HFF-Myc (cell line): ENCODE measurements around the gene PPIA.
"Not testable (repeated sequence)": the region's sequence is repeated elsewhere in the genome, so short reads cannot be mapped to it uniquely, and the experiment has no call there.

Experiments used
- DNase-seq: peaks from one replicate; pipeline ENCODE4 v3.0.0-alpha.2; 2011; ENCODE audit warnings: low read depth; ENCODE audit errors: extremely low read depth
- H3K4me3 ChIP-seq: replicated peaks from 2 replicates; pipeline ENCODE4 v1.5.1; 2011; ENCODE audit warnings: low read depth, mild to moderate bottlenecking, control low read depth, low read length
- TF ChIP-seq, protein P1 (sequence below): IDR thresholded peaks from 2 replicates; pipeline ENCODE4 v1.5.1; 2012; ENCODE audit warnings: mild to moderate bottlenecking, low read depth, low read length, control low read depth; ENCODE audit errors: missing control alignments

The PPIA gene

DNA sequence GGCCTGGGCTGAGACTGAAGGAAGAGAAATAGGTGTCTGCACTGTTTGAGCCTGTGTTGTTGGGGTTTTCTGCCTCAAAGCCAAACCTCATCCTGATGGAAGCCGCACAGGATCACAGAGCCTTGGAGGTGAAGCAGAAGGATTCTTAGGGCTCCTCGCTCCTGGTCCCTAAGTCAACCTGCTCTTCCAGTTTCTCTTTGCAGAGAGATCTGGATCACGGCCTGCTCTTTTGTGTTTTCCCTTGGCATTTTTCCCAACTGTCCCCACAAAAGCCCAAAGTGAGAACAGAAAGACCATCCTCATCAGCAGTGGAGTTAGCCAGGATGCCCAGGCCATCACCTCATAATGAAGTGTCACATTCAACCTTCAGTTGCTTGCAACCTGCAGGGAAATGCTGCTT, 20.3 kb upstream of the PPIA start:
- DNase-seq: no peak
- TF ChIP-seq, protein P1, sequence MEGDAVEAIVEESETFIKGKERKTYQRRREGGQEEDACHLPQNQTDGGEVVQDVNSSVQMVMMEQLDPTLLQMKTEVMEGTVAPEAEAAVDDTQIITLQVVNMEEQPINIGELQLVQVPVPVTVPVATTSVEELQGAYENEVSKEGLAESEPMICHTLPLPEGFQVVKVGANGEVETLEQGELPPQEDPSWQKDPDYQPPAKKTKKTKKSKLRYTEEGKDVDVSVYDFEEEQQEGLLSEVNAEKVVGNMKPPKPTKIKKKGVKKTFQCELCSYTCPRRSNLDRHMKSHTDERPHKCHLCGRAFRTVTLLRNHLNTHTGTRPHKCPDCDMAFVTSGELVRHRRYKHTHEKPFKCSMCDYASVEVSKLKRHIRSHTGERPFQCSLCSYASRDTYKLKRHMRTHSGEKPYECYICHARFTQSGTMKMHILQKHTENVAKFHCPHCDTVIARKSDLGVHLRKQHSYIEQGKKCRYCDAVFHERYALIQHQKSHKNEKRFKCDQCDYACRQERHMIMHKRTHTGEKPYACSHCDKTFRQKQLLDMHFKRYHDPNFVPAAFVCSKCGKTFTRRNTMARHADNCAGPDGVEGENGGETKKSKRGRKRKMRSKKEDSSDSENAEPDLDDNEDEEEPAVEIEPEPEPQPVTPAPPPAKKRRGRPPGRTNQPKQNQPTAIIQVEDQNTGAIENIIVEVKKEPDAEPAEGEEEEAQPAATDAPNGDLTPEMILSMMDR: no peak
- H3K4me3 ChIP-seq: no peak overlapping the region

DNA sequence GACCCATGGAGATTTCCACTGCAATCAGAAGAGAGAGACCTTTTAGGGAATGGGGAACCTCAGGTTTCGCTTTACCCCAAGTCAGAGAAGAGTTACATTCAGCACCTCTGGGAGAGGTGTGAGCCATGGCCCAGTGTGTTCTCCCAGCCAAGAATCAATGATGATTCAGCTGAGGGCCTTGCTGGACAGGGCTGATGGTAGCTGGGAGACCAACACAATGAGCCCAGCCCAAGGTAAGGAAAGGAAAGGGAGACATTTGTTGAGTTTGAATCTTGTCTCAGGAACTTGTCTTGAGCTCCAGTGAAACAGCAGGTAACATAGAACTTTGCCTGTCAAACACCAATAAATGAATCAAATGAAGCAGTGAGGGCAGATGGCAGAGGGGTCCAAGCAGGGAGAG, 14.0 kb upstream of the PPIA start:
- TF ChIP-seq, protein P1: no peak
- H3K4me3 ChIP-seq: no peak overlapping the region
- no peak for DNase-seq

DNA sequence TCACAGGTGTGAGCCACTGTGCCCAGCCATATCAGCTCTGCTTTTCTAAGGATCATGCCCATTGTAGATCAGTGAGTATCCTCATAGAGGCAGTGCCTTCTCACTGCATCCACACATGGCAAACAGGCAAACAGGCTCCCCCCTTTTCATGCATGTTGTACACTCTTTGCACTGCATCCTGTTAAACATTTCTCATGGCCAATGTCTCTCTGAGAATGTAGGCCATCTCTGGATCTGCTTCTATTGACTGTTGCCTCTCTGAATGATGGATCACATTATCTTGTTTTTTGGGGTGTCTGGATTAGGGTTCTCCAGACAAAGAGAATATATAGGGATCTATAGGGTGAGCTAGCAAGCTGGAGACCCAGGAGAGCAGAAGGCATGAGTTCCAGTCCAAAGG, 13.1 kb upstream of the PPIA start:
- DNase-seq: no peak
- TF ChIP-seq, protein P1: no peak
- H3K4me3 ChIP-seq: no peak overlapping the region

DNA sequence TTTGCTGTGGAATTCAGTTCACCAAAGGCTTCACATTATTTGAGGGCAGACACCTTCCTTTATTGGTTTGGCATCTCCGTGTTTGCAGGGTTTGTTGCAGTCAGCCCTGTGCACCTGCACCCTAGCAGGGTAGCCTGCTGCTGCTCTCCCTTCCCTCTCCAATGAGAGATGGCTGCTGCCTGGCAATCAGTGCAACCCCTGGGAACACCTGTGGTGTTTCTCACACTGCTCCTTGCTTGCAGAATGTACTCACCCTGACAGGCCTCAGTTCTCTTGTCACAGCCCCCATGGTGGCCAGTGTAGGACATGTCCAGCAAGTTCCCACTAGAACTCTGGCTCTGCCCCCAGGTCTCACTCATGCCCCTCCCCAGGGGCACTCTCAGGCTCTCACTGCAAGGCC, 12.1 kb upstream of the PPIA start:
- TF ChIP-seq, protein P1: no peak
- H3K4me3 ChIP-seq: no peak overlapping the region
- DNase-seq: no peak

DNA sequence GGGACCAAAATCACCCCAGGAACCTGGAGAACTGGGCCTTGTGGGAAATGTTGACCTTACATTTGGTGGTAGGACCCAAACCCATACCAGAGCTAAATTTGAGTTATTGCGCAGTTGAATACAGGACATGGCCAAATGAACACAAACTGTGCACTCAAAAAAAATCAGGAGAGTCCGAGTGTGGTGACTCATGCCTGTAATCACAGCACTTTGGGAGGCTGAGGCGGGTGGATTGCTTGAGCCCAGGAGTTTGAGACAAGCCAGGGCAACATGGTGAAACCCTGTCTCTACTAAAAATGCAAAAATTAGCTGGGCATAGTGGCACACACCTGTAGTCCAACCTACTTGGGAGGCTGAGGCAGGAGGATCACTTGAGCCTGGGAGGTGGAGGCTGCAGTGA, 11.3 kb upstream of the PPIA start:
- H3K4me3 ChIP-seq, DNase-seq: not testable (repeated sequence)

DNA sequence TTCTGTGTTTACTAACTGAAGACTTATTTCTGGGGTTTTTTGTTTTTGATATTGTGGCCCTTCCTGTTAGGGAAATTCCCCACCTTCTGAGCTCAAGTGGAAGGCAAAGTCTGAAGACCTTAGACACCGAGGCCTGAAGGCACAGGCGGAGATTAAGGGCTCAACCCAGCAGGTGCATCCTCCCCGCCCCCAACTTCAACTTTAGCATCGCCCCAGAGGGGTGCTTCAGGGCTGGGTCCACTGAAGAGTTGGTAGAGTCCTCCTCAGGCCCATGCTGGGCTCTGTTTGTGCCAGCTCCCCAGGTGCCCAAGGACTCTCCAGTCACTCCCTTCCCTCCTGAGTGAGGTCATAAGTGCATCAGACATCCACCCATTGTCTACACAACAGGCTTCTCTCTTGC, 9.4 kb upstream of the PPIA start:
- H3K4me3 ChIP-seq: no peak overlapping the region
- DNase-seq: no peak
- TF ChIP-seq, protein P1: no peak

DNA sequence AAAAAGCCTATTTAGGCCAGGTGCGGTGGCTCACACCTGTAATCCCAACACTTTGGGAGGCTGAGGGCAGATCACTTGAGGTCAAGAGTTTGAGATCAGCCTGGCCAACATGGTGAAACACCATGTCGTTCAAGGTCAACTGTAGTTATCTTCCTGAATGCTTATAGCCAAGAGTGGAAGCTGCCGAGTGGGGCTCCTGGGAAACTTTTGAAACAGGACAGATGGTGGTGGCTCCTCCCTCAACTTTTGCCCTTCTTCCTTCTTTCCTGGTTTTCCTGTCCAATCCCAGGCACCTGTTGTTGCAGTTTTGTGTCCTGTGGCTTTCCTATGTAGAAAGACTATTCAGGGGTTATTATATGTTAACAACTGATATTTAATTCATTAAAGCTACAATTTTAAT, 8.7 kb upstream of the PPIA start:
- TF ChIP-seq, protein P1: no peak
- DNase-seq: no peak
- no peak overlapping the region for H3K4me3 ChIP-seq
